Keratinocyte (primary cell): ENCODE results near the gene INPP5E. TPM values are rescaled to one million over a fixed set of nuclear protein-coding genes. Genes with fewer than 3 reads are reported as not detected.
"Not testable (repeated sequence)": the region's sequence is repeated elsewhere in the genome, so short reads cannot be mapped to it uniquely, and the experiment has no call there.

ENCODE experiments used
- DNase-seq: peaks from one replicate; pipeline ENCODE4 v3.0.0-alpha.2; 2011; ENCODE audit warnings: low read depth, missing footprints, low spot score
- FAIRE-seq: peaks from 2 replicates; lab custom pipeline; 2011; peaks lifted over from hg19 to GRCh38; lab: Jason Lieb, UNC
- H2AFZ ChIP-seq: 2 replicates; pipeline ENCODE4 v1.6.0; 2012; ENCODE audit warnings: low read length, control low read depth, inconsistent platforms; ENCODE audit not compliant: control insufficient read depth
- H3K27ac ChIP-seq: 2 replicates; pipeline ENCODE4 v1.5.1; 2011; ENCODE audit warnings: low read length; ENCODE audit not compliant: control insufficient read depth, insufficient read depth
- H3K27me3 ChIP-seq: 3 replicates; pipeline ENCODE4 v1.6.0; 2011; ENCODE audit warnings: low read length; ENCODE audit not compliant: control insufficient read depth, insufficient read depth; ENCODE audit errors: extremely low read depth
- H3K36me3 ChIP-seq, 2 experiments: 2 replicates in 1 of 2; 3 replicates in 1 of 2; pipeline ENCODE4 v1.5.1; 2011; ENCODE audit warnings: low read length in 2 of 2, mild to moderate bottlenecking in 1 of 2; ENCODE audit not compliant: control insufficient read depth in 2 of 2, insufficient read depth in 2 of 2; ENCODE audit errors: extremely low read depth in 1 of 2
- H3K4me1 ChIP-seq: 3 replicates; pipeline ENCODE4 v1.5.1; 2011; ENCODE audit warnings: low read length; ENCODE audit not compliant: control insufficient read depth, insufficient read depth; ENCODE audit errors: extremely low read depth
- H3K4me2 ChIP-seq: 3 replicates; pipeline ENCODE4 v1.6.0; 2011; ENCODE audit warnings: low read depth, low read length; ENCODE audit not compliant: control insufficient read depth, insufficient read depth; ENCODE audit errors: extremely low read depth
- H3K4me3 ChIP-seq, 3 experiments: fragments of 200-600 bp in 1 of 3; sonication (generic) in 1 of 3; 2 replicates in 2 of 3; 3 replicates in 1 of 3; pipeline ENCODE4 v1.5.1; 2011 to 2016; ENCODE audit warnings: low read length in 3 of 3, mild to moderate bottlenecking in 3 of 3, control low read depth in 2 of 3, inconsistent platforms in 1 of 3, low read depth in 1 of 3, mixed read lengths in 1 of 3, mixed run types in 1 of 3, moderate library complexity in 1 of 3; ENCODE audit not compliant: control insufficient read depth in 2 of 3, insufficient read depth in 2 of 3; ENCODE audit errors: extremely low read depth in 1 of 3
- H3K79me2 ChIP-seq: 2 replicates; pipeline ENCODE4 v1.6.0; 2012; ENCODE audit warnings: low read length; ENCODE audit not compliant: control insufficient read depth, insufficient read depth
- H3K9ac ChIP-seq: 3 replicates; pipeline ENCODE4 v1.6.0; 2011; ENCODE audit warnings: low read length; ENCODE audit not compliant: control insufficient read depth, insufficient read depth; ENCODE audit errors: extremely low read depth
- H3K9me1 ChIP-seq: 3 replicates; pipeline ENCODE4 v1.6.0; 2011; ENCODE audit warnings: low read length; ENCODE audit not compliant: control insufficient read depth, insufficient read depth; ENCODE audit errors: extremely low read depth
- H3K9me3 ChIP-seq: 2 replicates; pipeline ENCODE4 v1.5.1; 2012; ENCODE audit warnings: low read depth, low read length; ENCODE audit not compliant: control insufficient read depth
- H4K20me1 ChIP-seq: 3 replicates; pipeline ENCODE4 v1.6.0; 2011; ENCODE audit warnings: low read length; ENCODE audit not compliant: control insufficient read depth, insufficient read depth; ENCODE audit errors: extremely low read depth
- CTCF ChIP-seq, 3 experiments: IDR thresholded peaks in 1 of 3; conservative IDR thresholded peaks in 1 of 3; optimal IDR thresholded peaks in 1 of 3; 2 replicates in 2 of 3; 3 replicates in 1 of 3; pipeline versions ENCODE3 to v1.5.1; 2011; ENCODE audit warnings: low read length in 3 of 3, mild to moderate bottlenecking in 3 of 3, moderate library complexity in 2 of 3, control low read depth in 1 of 3, inconsistent platforms in 1 of 3; ENCODE audit not compliant: insufficient read depth in 2 of 3; ENCODE audit errors: extremely low read depth in 1 of 3
- EZH2 ChIP-seq: IDR thresholded peaks from one replicate; pipeline ENCODE4 v1.6.1; 2012; ENCODE audit warnings: inconsistent platforms, mild to moderate bottlenecking, low read length, moderate library complexity
- dilution Hi-C: fragments of 300-500 bp; cut with MboI; formaldehyde crosslinking; loops from one replicate; pipeline ENCODE4 v1.7.0; 2020; ENCODE audit warnings: low sequenced_read_pairs; ENCODE audit not compliant: extremely low pct_ligation_motif_present
- polyA plus RNA-seq, 5 experiments: library from polyadenylated mRNA; depleted of rRNA in 3 of 5; stranded (reverse) in 3 of 5; stranded (forward) in 1 of 5; unstranded in 1 of 5; fragments of >200 nt; gene quantifications; 1 replicate in 1 of 5; 2 replicates in 3 of 5; 3 replicates in 1 of 5; pipeline versions ENCODE4 v1.2.1 to v1.2.3, GENCODE V29; 2011 to 2012; ENCODE audit warnings: missing spikeins in 2 of 5, low read depth in 1 of 5, low replicate concordance in 1 of 5

Gene INPP5E
- polyA plus RNA-seq, 1 donor (not counting 4 experiments of a cell fraction or from before 2014, with no cell fraction given) = 4.4 TPM

- H3K27ac ChIP-seq = no peak overlapping the region
- H3K9me3 ChIP-seq = no peaks in the 10 kb centered on the region
- no peak overlapping the region for H3K4me3 ChIP-seq
- H3K36me3 ChIP-seq = peaks cover 16 to 25% of the 10 kb centered on the region in 2 experiments
- H3K27me3 ChIP-seq = no peaks in the 10 kb centered on the region
- no peak overlapping the region for H2AFZ ChIP-seq
- H3K4me1 ChIP-seq = no peaks in the 10 kb centered on the region
- DNase-seq (no peak), FAIRE-seq (no peak)
- H4K20me1 ChIP-seq = no peaks in the 10 kb centered on the region
- H3K9me1 ChIP-seq = no peaks in the 10 kb centered on the region
- dilution Hi-C loops = no loop called here
- H3K4me2 ChIP-seq = no peak overlapping the region
- TF ChIP-seq EZH2 = no peak
- no peak for TF ChIP-seq CTCF (optimal IDR thresholded peaks at IDR 0.05 in 1 of 3, IDR thresholded peaks at IDR 0.05 in 1 of 3, conservative IDR thresholded peaks at IDR 0.05 in 1 of 3; ENCODE audit: extremely low read depth in 1 of 3, insufficient read depth in 2 of 3, low read length in 3 of 3)
- H3K79me2 ChIP-seq = peaks cover 7% of the 10 kb centered on the region
- H3K9ac ChIP-seq = no peak overlapping the region
Observed at GRCh38 chr9:136429075-136429628, 10.5 kb downstream of the INPP5E start.

- H4K20me1 ChIP-seq = no peaks in the 10 kb centered on the region
- H3K9me1 ChIP-seq = no peaks in the 10 kb centered on the region
- peak overlapping the region; percentile 67 for H3K27ac ChIP-seq
- H3K9ac ChIP-seq = peak overlapping the region; percentile 4
- no peaks in the 10 kb centered on the region for H3K4me1 ChIP-seq
- DNase-seq = no peak
- H3K79me2 ChIP-seq = no peaks in the 10 kb centered on the region
- no peak overlapping the region for H3K4me3 ChIP-seq
- no peak overlapping the region for H2AFZ ChIP-seq
- H3K4me2 ChIP-seq = no peak overlapping the region
- peak; percentile 63 for FAIRE-seq
- no peaks in the 10 kb centered on the region for H3K9me3 ChIP-seq
- TF ChIP-seq EZH2 (no peak), CTCF (optimal IDR thresholded peaks at IDR 0.05 in 1 of 3, IDR thresholded peaks at IDR 0.05 in 1 of 3, conservative IDR thresholded peaks at IDR 0.05 in 1 of 3; ENCODE audit: extremely low read depth in 1 of 3, insufficient read depth in 2 of 3, low read length in 3 of 3) (no peak)
- H3K27me3 ChIP-seq = no peaks in the 10 kb centered on the region
- H3K36me3 ChIP-seq = peaks cover 17 to 25% of the 10 kb centered on the region in 2 experiments
- dilution Hi-C loops = no loop called here
Observed at GRCh38 chr9:136426787-136427186, 12.9 kb downstream of the INPP5E start.

GRCh38 chr9:136425367-136425766, 14.3 kb downstream of the INPP5E start:
- H3K79me2 ChIP-seq, dilution Hi-C loops, H3K9me3 ChIP-seq, H2AFZ ChIP-seq, H3K27ac ChIP-seq, H3K4me3 ChIP-seq, FAIRE-seq, H3K27me3 ChIP-seq, H4K20me1 ChIP-seq, H3K4me2 ChIP-seq, DNase-seq, H3K9me1 ChIP-seq, H3K4me1 ChIP-seq, H3K9ac ChIP-seq: not testable (repeated sequence)
- peaks cover 22 to 26% of the 10 kb centered on the region in 2 experiments for H3K36me3 ChIP-seq
